Hematopoietic multipotent progenitor cell treated with erythropoietin and hydrocortisone succinate and interleukin-3 and kit ligand, for 15 days (in vitro differentiated cells): ENCODE results near the gene MARVELD2.

ENCODE experiments used
- DNase-seq: peaks from one replicate; pipeline ENCODE4 v3.0.0-alpha.2; 2015; ENCODE audit warnings: low spot score

Gene MARVELD2

DNA sequence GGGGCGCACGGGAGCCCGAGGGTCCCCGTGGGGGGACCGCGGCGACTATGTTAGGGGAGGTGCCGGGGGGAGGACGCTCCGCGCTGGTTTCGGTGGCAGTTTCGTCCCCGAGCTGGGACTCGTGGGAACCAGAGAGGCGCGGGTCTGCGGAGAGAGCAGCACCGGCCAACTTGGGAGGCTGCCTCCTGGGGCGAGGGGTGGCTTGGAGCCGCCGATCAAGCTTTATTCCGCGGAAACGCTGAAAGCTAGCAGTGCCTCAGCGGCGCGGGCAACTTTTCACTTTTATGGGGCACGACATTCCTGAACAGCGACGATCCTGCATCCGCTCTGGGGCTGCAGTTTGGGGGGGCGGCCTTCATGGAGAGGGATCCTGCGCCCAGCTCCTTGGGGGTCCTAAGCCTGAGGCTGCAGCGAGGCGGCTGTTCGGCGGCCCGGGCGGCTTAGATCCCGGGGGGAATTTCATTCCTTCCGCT lies 78.0 kb downstream of the MARVELD2 start:
- no peak for DNase-seq

DNA sequence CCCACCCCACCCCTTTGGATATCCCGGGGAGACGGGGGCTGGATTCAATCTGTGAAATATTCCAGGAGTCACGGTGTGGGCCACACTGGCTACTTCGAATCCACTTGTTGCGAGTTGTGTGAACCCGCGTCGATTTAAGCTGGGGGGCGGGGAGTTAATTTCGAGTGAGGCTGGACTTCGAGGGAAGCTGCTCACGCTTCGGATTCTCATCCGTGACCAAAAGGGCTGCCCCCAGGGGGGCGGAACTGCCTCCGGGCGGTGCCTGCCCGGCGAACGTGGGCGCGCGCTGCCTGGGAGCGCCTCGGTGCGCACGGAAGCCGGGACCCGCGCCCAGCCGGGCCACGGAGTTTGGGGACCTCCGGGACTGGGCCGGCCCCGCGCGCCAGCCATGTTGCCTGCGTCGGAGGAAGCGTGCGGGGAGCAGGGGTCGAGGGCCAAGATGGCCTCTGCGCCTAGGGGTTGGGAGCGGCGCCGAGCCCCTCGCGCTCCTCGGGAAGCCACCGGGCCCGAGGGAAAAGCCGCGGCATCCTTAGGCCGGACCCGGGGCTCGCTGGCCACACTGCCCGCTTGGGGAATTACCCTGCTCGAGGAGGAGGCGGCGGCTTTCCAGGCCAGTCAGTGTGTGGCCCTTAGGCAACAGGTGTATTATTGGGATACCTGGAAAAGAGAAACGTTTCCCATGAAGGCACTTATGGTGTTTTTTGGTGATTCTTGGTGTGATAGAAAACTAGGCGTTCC lies 78.6 kb downstream of the MARVELD2 start:
- DNase-seq = no peak
